ENCODE results near the gene GRID1.

GRID1 gene

DNA sequence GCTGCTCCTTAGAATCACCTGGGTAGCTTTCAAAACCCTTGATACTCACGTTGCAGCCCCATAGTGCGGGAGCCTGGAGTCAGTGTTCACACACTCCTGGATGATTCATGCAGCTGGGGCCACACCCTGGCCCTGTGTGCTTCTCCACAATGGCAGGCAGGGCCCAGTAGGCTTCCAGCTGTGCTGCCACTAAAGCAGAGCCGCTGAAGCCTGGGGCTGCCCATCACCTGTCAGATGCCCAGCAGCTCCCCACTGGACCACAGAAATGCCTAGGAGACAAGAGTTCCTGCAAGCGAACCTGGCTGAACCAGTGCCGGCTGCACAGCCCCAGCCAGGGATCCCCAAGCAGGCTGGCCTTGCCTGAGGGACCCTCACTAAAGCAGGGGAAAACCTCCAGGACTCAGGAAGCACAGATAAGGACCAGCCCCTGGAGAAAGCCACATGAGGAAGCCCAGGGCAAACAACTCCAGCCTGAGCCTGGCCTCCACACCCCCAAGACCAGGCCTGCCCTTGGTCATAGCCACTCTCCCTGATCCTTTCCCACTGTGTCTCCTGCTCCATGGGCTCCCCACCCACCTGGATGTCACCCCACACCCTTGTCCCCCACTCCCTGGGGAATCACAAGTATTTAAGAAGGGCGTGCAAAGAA is 111.9 kb downstream of the GRID1 start:
- Histone ChIP-seq H3K9me3 (ENCODE audit: insufficient read depth, low read length) (peaks cover 9% of the 10 kb centered on the region; the same call in 1 of the 2 replicates), H3K36me3 (ENCODE audit: insufficient read depth, insufficient read length, low read length) (no peaks in the 10 kb centered on the region), H3K4me1 (ENCODE audit: insufficient read depth, insufficient read length) (peaks cover 8% of the 10 kb centered on the region), H3K27me3 (ENCODE audit: insufficient read depth, insufficient read length) (no peaks in the 10 kb centered on the region), H3K4me3 (ENCODE audit: insufficient read length, low read depth) (no peak overlapping the region), H3K9ac (ENCODE audit: insufficient read length, low read depth) (no peak overlapping the region)
- TF ChIP-seq ZNF274 (IDR thresholded peaks at IDR 0.05; ENCODE audit: low read depth, low read length) (no peak), YY1 (IDR thresholded peaks at IDR 0.05; ENCODE audit: insufficient read depth, insufficient read length) (no peak), SUZ12 (IDR thresholded peaks at IDR 0.05; ENCODE audit: extremely low read depth, insufficient read depth, insufficient read length) (no peak)
- no peak for DNase-seq (ENCODE audit: low read depth, low spot score)

GRCh38 chr10:86254081-86254480 is 112.5 kb downstream of the GRID1 start:
- no peak for DNase-seq (ENCODE audit: low read depth, low spot score)

GRCh38 chr10:86253091-86254072 is 113.2 kb downstream of the GRID1 start:
- H3K4me1 ChIP-seq (ENCODE audit: insufficient read depth, insufficient read length) = peaks cover 8% of the 10 kb centered on the region
- no peaks in the 10 kb centered on the region for H3K27me3 ChIP-seq (ENCODE audit: insufficient read depth, insufficient read length)
- TF ChIP-seq ZNF274 (IDR thresholded peaks at IDR 0.05; ENCODE audit: low read depth, low read length) (no peak), SUZ12 (IDR thresholded peaks at IDR 0.05; ENCODE audit: extremely low read depth, insufficient read depth, insufficient read length) (no peak), YY1 (IDR thresholded peaks at IDR 0.05; ENCODE audit: insufficient read depth, insufficient read length) (no peak)
- no peaks in the 10 kb centered on the region for H3K36me3 ChIP-seq (ENCODE audit: insufficient read depth, insufficient read length, low read length)
- no peak for DNase-seq (ENCODE audit: low read depth, low spot score)
- no peak overlapping the region for H3K9ac ChIP-seq (ENCODE audit: insufficient read length, low read depth)
- no peak overlapping the region for H3K4me3 ChIP-seq (ENCODE audit: insufficient read length, low read depth)
- H3K9me3 ChIP-seq (ENCODE audit: insufficient read depth, low read length) = peaks cover 10% of the 10 kb centered on the region; the same call in 1 of the 2 replicates

More at GRCh38 chr10:86254081-86254480, 112.5 kb downstream of the GRID1 start:
- peaks cover 8% of the 10 kb centered on the region for H3K4me1 ChIP-seq (ENCODE audit: insufficient read depth, insufficient read length)
- TF ChIP-seq SUZ12 (IDR thresholded peaks at IDR 0.05; ENCODE audit: extremely low read depth, insufficient read depth, insufficient read length) (no peak), ZNF274 (IDR thresholded peaks at IDR 0.05; ENCODE audit: low read depth, low read length) (no peak), YY1 (IDR thresholded peaks at IDR 0.05; ENCODE audit: insufficient read depth, insufficient read length) (no peak)
- H3K36me3 ChIP-seq (ENCODE audit: insufficient read depth, insufficient read length, low read length) = no peaks in the 10 kb centered on the region
- no peak overlapping the region for H3K4me3 ChIP-seq (ENCODE audit: insufficient read length, low read depth)
- H3K9ac ChIP-seq (ENCODE audit: insufficient read length, low read depth) = no peak overlapping the region
- H3K9me3 ChIP-seq (ENCODE audit: insufficient read depth, low read length) = peaks cover 10% of the 10 kb centered on the region; the same call in 1 of the 2 replicates
- no peaks in the 10 kb centered on the region for H3K27me3 ChIP-seq (ENCODE audit: insufficient read depth, insufficient read length)

DNA sequence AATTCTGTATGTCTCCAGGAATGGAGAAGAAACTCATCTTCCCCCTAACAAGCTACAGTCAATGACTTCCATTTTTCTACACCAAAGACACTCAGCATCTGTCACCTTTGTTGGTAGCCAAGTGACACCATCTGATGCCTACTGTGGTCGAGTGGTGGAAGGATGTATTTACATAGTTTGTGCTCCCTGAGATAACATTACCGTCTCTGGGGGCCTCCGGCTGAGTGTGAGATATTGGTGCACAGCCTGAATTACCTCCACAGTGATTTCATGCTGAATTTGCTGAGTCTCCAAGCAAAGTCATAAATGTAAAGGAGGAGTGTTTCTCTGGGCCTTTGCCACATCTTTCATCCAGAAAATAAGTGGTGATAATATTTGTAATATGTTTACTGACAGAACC is 114.0 kb downstream of the GRID1 start:
- H3K9ac ChIP-seq (ENCODE audit: insufficient read length, low read depth) = no peak overlapping the region
- no peak overlapping the region for H3K4me3 ChIP-seq (ENCODE audit: insufficient read length, low read depth)
- H3K27me3 ChIP-seq (ENCODE audit: insufficient read depth, insufficient read length) = no peaks in the 10 kb centered on the region
- H3K4me1 ChIP-seq (ENCODE audit: insufficient read depth, insufficient read length) = peaks cover 8% of the 10 kb centered on the region
- H3K9me3 ChIP-seq (ENCODE audit: insufficient read depth, low read length) = peaks cover 10% of the 10 kb centered on the region; the same call in 1 of the 2 replicates
- no peaks in the 10 kb centered on the region for H3K36me3 ChIP-seq (ENCODE audit: insufficient read depth, insufficient read length, low read length)
- TF ChIP-seq ZNF274 (IDR thresholded peaks at IDR 0.05; ENCODE audit: low read depth, low read length) = no peak
- TF ChIP-seq YY1 (IDR thresholded peaks at IDR 0.05; ENCODE audit: insufficient read depth, insufficient read length) = no peak
- no peak for TF ChIP-seq SUZ12 (IDR thresholded peaks at IDR 0.05; ENCODE audit: extremely low read depth, insufficient read depth, insufficient read length)
- no peak for DNase-seq (ENCODE audit: low read depth, low spot score)

DNA sequence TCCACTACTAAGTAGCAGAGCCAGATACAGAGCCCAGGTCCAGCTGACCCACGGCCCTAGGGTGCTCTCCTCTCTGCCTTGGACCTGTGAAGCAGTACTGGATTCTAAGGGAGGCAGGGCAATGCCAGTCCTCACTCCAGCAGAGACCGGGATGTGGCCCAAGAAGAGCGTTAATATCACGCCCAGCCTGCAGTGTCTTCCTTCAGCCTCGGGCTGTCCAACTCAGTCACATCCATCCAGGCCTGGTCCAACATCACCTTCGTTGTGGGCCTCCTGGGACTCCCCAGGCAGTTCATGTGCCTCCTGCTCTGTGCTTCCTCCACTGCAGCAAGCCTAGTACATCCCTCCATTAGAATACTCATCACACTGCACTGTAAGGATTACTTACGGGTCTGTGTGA is 114.5 kb downstream of the GRID1 start:
- H3K4me3 ChIP-seq (ENCODE audit: insufficient read length, low read depth) = no peak overlapping the region
- H3K36me3 ChIP-seq (ENCODE audit: insufficient read depth, insufficient read length, low read length) = no peaks in the 10 kb centered on the region
- no peak for TF ChIP-seq SUZ12 (IDR thresholded peaks at IDR 0.05; ENCODE audit: extremely low read depth, insufficient read depth, insufficient read length)
- no peak for TF ChIP-seq YY1 (IDR thresholded peaks at IDR 0.05; ENCODE audit: insufficient read depth, insufficient read length)
- TF ChIP-seq ZNF274 (IDR thresholded peaks at IDR 0.05; ENCODE audit: low read depth, low read length) = no peak
- DNase-seq (ENCODE audit: low read depth, low spot score) = no peak
- H3K9ac ChIP-seq (ENCODE audit: insufficient read length, low read depth) = no peak overlapping the region
- H3K27me3 ChIP-seq (ENCODE audit: insufficient read depth, insufficient read length) = no peaks in the 10 kb centered on the region
- H3K4me1 ChIP-seq (ENCODE audit: insufficient read depth, insufficient read length) = peaks cover 8% of the 10 kb centered on the region
- H3K9me3 ChIP-seq (ENCODE audit: insufficient read depth, low read length) = peaks cover 10% of the 10 kb centered on the region; the same call in 1 of the 2 replicates

- H3K36me3 ChIP-seq (ENCODE audit: insufficient read depth, insufficient read length, low read length) = no peaks in the 10 kb centered on the region
- no peak overlapping the region for H3K4me3 ChIP-seq (ENCODE audit: insufficient read length, low read depth)
- H3K27me3 ChIP-seq (ENCODE audit: insufficient read depth, insufficient read length) = no peaks in the 10 kb centered on the region
- no peak for TF ChIP-seq YY1 (IDR thresholded peaks at IDR 0.05; ENCODE audit: insufficient read depth, insufficient read length)
- TF ChIP-seq SUZ12 (IDR thresholded peaks at IDR 0.05; ENCODE audit: extremely low read depth, insufficient read depth, insufficient read length) = no peak
- no peak for TF ChIP-seq ZNF274 (IDR thresholded peaks at IDR 0.05; ENCODE audit: low read depth, low read length)
- H3K9me3 ChIP-seq (ENCODE audit: insufficient read depth, low read length) = peaks cover 10% of the 10 kb centered on the region; the same call in 1 of the 2 replicates
- no peak for DNase-seq (ENCODE audit: low read depth, low spot score)
- H3K9ac ChIP-seq (ENCODE audit: insufficient read length, low read depth) = no peak overlapping the region
- peaks cover 8% of the 10 kb centered on the region for H3K4me1 ChIP-seq (ENCODE audit: insufficient read depth, insufficient read length)
These were observed 115.2 kb downstream of the GRID1 start for GRCh38 chr10:86251426-86251825.

DNA sequence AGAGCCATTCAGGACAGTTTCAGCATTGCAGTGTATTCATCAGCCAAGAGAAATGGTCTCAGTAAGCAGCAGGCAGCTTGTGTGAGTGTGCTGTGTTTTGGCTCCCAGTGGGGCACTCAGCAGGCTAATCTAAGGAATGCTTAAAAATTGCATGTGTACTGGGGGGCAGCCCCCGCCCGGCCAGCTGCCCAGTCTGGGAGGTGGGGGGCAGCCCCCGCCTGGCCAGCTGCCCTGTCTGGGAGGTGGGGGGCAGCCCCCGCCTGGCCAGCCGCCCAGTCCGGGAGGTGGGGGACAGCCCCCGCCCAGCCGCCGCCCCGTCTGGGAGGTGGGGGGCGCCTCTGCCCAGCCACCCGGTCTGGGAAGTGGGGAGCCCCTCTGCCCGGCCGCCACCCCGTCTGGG is 116.2 kb downstream of the GRID1 start:
- H3K27me3 ChIP-seq (ENCODE audit: insufficient read depth, insufficient read length) = no peaks in the 10 kb centered on the region
- DNase-seq (ENCODE audit: low read depth, low spot score) = no peak
- H3K9me3 ChIP-seq (ENCODE audit: insufficient read depth, low read length) = peaks cover 10% of the 10 kb centered on the region; the same call in 1 of the 2 replicates
- no peak overlapping the region for H3K4me3 ChIP-seq (ENCODE audit: insufficient read length, low read depth)
- TF ChIP-seq ZNF274 (IDR thresholded peaks at IDR 0.05; ENCODE audit: low read depth, low read length) = no peak
- TF ChIP-seq SUZ12 (IDR thresholded peaks at IDR 0.05; ENCODE audit: extremely low read depth, insufficient read depth, insufficient read length) = no peak
- no peak for TF ChIP-seq YY1 (IDR thresholded peaks at IDR 0.05; ENCODE audit: insufficient read depth, insufficient read length)
- peaks cover 8% of the 10 kb centered on the region for H3K4me1 ChIP-seq (ENCODE audit: insufficient read depth, insufficient read length)
- no peaks in the 10 kb centered on the region for H3K36me3 ChIP-seq (ENCODE audit: insufficient read depth, insufficient read length, low read length)
- H3K9ac ChIP-seq (ENCODE audit: insufficient read length, low read depth) = no peak overlapping the region
